NB4 (cell line): Measurements from ENCODE around the gene IRX4.

Source experiments
- DNase-seq: peaks from one replicate; pipeline ENCODE4 v3.0.0; 2010; ENCODE audit warnings: low read depth
- H3K4me3 ChIP-seq: one replicate; pipeline ENCODE4 v1.5.1; 2011; ENCODE audit warnings: mild to moderate bottlenecking, low read depth, low read length, moderate library complexity
- MAX ChIP-seq: IDR thresholded peaks from 2 replicates; pipeline ENCODE4 v1.6.1; 2011; ENCODE audit warnings: low read depth, low read length
- MYC ChIP-seq: IDR thresholded peaks from 2 replicates; pipeline ENCODE4 v1.6.1; 2011; ENCODE audit warnings: low read depth, low read length
- POLR2A ChIP-seq: IDR thresholded peaks from 2 replicates; pipeline ENCODE4 v1.6.1; 2011; ENCODE audit warnings: mild to moderate bottlenecking; ENCODE audit not compliant: insufficient read length; ENCODE audit errors: extremely low read depth
- TF ChIP-seq, protein P1 (sequence below): IDR thresholded peaks from one replicate; pipeline ENCODE4 v1.5.1; 2012; ENCODE audit warnings: low read depth, low read length

Gene IRX4

DNA sequence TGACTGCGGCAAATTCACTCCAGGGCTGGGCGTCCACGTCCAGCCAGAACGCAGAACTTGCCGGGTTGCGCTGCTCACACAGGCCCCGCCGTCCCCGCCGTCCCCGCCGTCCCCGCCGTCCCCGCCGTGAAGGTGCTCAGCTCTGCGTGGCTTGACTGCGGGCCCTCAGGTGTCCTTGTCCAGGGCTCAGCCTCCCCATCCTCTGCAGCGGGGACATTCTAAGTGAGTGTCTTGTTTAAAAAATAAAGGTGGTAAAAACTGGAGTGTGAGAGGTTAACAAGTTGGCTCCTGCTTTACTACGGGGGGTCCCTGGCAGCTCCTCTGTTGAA lies 14.9 kb downstream of the IRX4 start:
- TF ChIP-seq MAX (no peak), POLR2A (no peak), MYC (no peak)
- TF ChIP-seq, protein P1, sequence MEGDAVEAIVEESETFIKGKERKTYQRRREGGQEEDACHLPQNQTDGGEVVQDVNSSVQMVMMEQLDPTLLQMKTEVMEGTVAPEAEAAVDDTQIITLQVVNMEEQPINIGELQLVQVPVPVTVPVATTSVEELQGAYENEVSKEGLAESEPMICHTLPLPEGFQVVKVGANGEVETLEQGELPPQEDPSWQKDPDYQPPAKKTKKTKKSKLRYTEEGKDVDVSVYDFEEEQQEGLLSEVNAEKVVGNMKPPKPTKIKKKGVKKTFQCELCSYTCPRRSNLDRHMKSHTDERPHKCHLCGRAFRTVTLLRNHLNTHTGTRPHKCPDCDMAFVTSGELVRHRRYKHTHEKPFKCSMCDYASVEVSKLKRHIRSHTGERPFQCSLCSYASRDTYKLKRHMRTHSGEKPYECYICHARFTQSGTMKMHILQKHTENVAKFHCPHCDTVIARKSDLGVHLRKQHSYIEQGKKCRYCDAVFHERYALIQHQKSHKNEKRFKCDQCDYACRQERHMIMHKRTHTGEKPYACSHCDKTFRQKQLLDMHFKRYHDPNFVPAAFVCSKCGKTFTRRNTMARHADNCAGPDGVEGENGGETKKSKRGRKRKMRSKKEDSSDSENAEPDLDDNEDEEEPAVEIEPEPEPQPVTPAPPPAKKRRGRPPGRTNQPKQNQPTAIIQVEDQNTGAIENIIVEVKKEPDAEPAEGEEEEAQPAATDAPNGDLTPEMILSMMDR: no peak
- H3K4me3 ChIP-seq: no peak overlapping the region
- DNase-seq: no peak

GRCh38 chr5:1867114-1867814 lies 15.5 kb downstream of the IRX4 start:
- no peak for DNase-seq
- no peak overlapping the region for H3K4me3 ChIP-seq
- TF ChIP-seq MAX: no peak
- no peak for TF ChIP-seq POLR2A
- TF ChIP-seq, protein P1: no peak
- no peak for TF ChIP-seq MYC

GRCh38 chr5:1865948-1866347 lies 16.8 kb downstream of the IRX4 start:
- TF ChIP-seq MAX (no peak), POLR2A (no peak), MYC (no peak)
- TF ChIP-seq, protein P1: no peak
- DNase-seq: no peak
- H3K4me3 ChIP-seq: no peak overlapping the region

GRCh38 chr5:1865486-1865885 lies 17.2 kb downstream of the IRX4 start:
- no peak overlapping the region for H3K4me3 ChIP-seq
- no peak for DNase-seq
- TF ChIP-seq, protein P1: no peak
- TF ChIP-seq POLR2A (no peak), MYC (no peak), MAX (no peak)

DNA sequence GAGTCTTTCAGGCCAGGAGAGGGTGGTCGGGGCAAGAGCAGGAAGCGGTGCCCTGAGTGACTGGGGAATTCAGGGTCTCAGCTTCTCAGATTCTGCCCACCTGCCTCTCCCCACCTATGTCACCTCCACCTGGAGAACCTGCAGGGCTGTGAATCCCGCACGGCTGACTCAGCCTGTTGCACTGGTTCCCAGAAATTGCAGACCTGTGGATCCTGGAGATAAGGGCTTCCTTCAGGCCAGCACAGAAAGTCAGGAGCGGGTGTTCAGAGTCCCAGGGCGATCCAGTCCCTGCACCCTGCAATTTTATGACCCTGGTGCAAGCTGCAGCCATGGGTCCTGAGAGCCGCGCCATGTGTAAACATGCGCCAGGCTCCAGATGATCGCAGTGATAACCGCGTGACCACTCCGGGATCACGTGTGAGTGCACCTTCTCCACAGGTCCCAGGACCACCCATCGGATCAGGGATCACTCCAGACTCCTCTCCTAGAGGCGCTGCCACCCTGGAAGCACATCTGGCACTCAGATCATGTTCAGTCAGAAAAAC lies 17.8 kb downstream of the IRX4 start:
- H3K4me3 ChIP-seq: no peak overlapping the region
- TF ChIP-seq POLR2A (no peak), MYC (no peak)
- no peak for DNase-seq

- DNase-seq: no peak
Observed at GRCh38 chr5:1860949-1861348, 21.8 kb downstream of the IRX4 start.

More at GRCh38 chr5:1860949-1861348, 21.8 kb downstream of the IRX4 start:
- no peak for TF ChIP-seq MYC
- TF ChIP-seq POLR2A: no peak
- TF ChIP-seq MAX: no peak
- H3K4me3 ChIP-seq: no peak overlapping the region
